GM19099 (cell line): Measurements from ENCODE around the gene TRIM51G.
"Not testable (repeated sequence)": the region's sequence is repeated elsewhere in the genome, so short reads cannot be mapped to it uniquely, and the experiment has no call there.

Experiments used
- POLR2A ChIP-seq: IDR thresholded peaks from 3 replicates; pipeline ENCODE4 v1.6.1; 2011; ENCODE audit warnings: low read depth; ENCODE audit not compliant: insufficient read length; ENCODE audit errors: extremely low read depth

The TRIM51G gene

GRCh38 chr11:48983785-48984184 lies at the start of gene TRIM51G:
Gene TRIM51G, minus strand, starts transcription at chr11:48983885. Its CDS starts 2,190 bp downstream, at chr11:48981695.
- TF ChIP-seq POLR2A: not testable (repeated sequence)

GRCh38 chr11:49028523-49028922 lies 44.8 kb upstream of the TRIM51G start, which contains the start of gene TRIM49B:
Gene TRIM49B, plus strand, starts transcription at chr11:49028823. Its CDS starts 2,777 bp downstream, at chr11:49031600.
- not testable (repeated sequence) for TF ChIP-seq POLR2A
